Immature natural killer cell (primary cell): Measurements from ENCODE around the gene GREM1. TPM values are rescaled to one million over a fixed set of nuclear protein-coding genes. Genes with fewer than 3 reads are reported as not detected.

ENCODE experiments used
- DNase-seq, 3 donors: peaks; one replicate each; pipeline ENCODE4 v3.0.0; 2022; ENCODE audit warnings: mixed read lengths in 1 of 3
- H3K27ac Mint-ChIP-seq, 6 donors: one replicate each; pipeline ENCODE4 v1.8.0; 2020; ENCODE audit warnings: mixed read lengths in 6 of 6, mild to moderate bottlenecking in 5 of 6, inconsistent platforms in 4 of 6, moderate library complexity in 3 of 6
- H3K27me3 Mint-ChIP-seq, 3 donors: one replicate each; pipeline ENCODE4 v1.8.0; 2020 to 2021; ENCODE audit warnings: low read depth in 3 of 3, mild to moderate bottlenecking in 3 of 3, mixed read lengths in 3 of 3, moderate library complexity in 3 of 3, inconsistent platforms in 1 of 3
- H3K36me3 Mint-ChIP-seq, 3 donors: one replicate each; pipeline ENCODE4 v1.8.0; 2020; ENCODE audit warnings: mixed read lengths in 3 of 3, inconsistent platforms in 2 of 3, mild to moderate bottlenecking in 2 of 3
- H3K4me1 Mint-ChIP-seq, 2 donors: one replicate each; pipeline ENCODE4 v1.8.0; 2020; ENCODE audit warnings: inconsistent platforms in 2 of 2, mild to moderate bottlenecking in 2 of 2, mixed read lengths in 2 of 2, moderate library complexity in 1 of 2
- H3K4me3 Mint-ChIP-seq, 5 donors: one replicate each; pipeline ENCODE4 v1.8.0; 2020; ENCODE audit warnings: mild to moderate bottlenecking in 5 of 5, mixed read lengths in 5 of 5, inconsistent platforms in 3 of 5, moderate library complexity in 3 of 5
- H3K9me3 Mint-ChIP-seq, 6 donors: one replicate each; pipeline ENCODE4 v1.8.0; 2020; ENCODE audit warnings: mild to moderate bottlenecking in 6 of 6, mixed read lengths in 6 of 6, inconsistent platforms in 4 of 6, moderate library complexity in 3 of 6
- polyA plus RNA-seq, 3 donors: library from polyadenylated mRNA; unstranded; fragments of 300-500 nt; fragmentation: Illumina TruSeq; gene quantifications; one replicate each; pipeline ENCODE4 v1.2.3, GENCODE V29; 2021

GREM1 gene
- polyA plus RNA-seq, 3 donors from 2014 or later, result not detected

GRCh38 chr15:32706704-32707103 is 11.1 kb upstream of the GREM1 start:
- H3K4me3 Mint-ChIP-seq, result no peak overlapping the region
- no peaks in the 10 kb centered on the region for H3K36me3 Mint-ChIP-seq
- H3K9me3 Mint-ChIP-seq, result no peaks in the 10 kb centered on the region
- H3K4me1 Mint-ChIP-seq, result no peaks in the 10 kb centered on the region
- DNase-seq, result no peak
- peaks cover 2 to 19% (median 10%) of the 10 kb centered on the region in 3 donors for H3K27me3 Mint-ChIP-seq
- no peak overlapping the region for H3K27ac Mint-ChIP-seq

- H3K9me3 Mint-ChIP-seq, result no peaks in the 10 kb centered on the region
- H3K36me3 Mint-ChIP-seq, result no peaks in the 10 kb centered on the region
- H3K4me3 Mint-ChIP-seq, result no peak overlapping the region
- peaks cover 2 to 19% (median 10%) of the 10 kb centered on the region in 3 donors for H3K27me3 Mint-ChIP-seq
- H3K27ac Mint-ChIP-seq, result no peak overlapping the region
- no peak for DNase-seq
- no peaks in the 10 kb centered on the region for H3K4me1 Mint-ChIP-seq
Observed at GRCh38 chr15:32707436-32707835, 10.4 kb upstream of the GREM1 start.

GRCh38 chr15:32709295-32710033 is 8.3 kb upstream of the GREM1 start:
- Mint-ChIP-seq H3K27me3 (peaks cover 5 to 11% (median 5%) of the 10 kb centered on the region in 3 donors), H3K9me3 (no peaks in the 10 kb centered on the region), H3K4me1 (no peaks in the 10 kb centered on the region), H3K27ac (no peak overlapping the region), H3K4me3 (no peak overlapping the region), H3K36me3 (no peaks in the 10 kb centered on the region)
- DNase-seq, result no peak

GRCh38 chr15:32715276-32715675 is 2.5 kb upstream of the GREM1 start:
- Mint-ChIP-seq H3K9me3 (no peaks in the 10 kb centered on the region), H3K36me3 (no peaks in the 10 kb centered on the region), H3K4me1 (peaks cover 10 to 13% of the 10 kb centered on the region in 2 donors), H3K27me3 (peaks cover 13 to 24% (median 19%) of the 10 kb centered on the region in 3 donors), H3K4me3 (no peak overlapping the region), H3K27ac (no peak overlapping the region)
- no peak for DNase-seq

GRCh38 chr15:32716216-32716914 is 1.4 kb upstream of the GREM1 start:
- no peaks in the 10 kb centered on the region for H3K9me3 Mint-ChIP-seq

GRCh38 chr15:32716915-32717425 is 834 bp upstream of the GREM1 start:
- DNase-seq, result no peak
- Mint-ChIP-seq H3K4me1 (peaks cover 10 to 13% of the 10 kb centered on the region in 2 donors), H3K4me3 (peak overlapping the region in 3 of 5 donors; percentile 2 to 19 (median 7)), H3K9me3 (no peaks in the 10 kb centered on the region), H3K27me3 (peaks cover 15 to 24% (median 21%) of the 10 kb centered on the region in 3 donors), H3K27ac (no peak overlapping the region), H3K36me3 (no peaks in the 10 kb centered on the region)

More at GRCh38 chr15:32716216-32716914, 1.4 kb upstream of the GREM1 start:
- Mint-ChIP-seq H3K4me1 (peaks cover 10 to 13% of the 10 kb centered on the region in 2 donors), H3K36me3 (no peaks in the 10 kb centered on the region), H3K4me3 (peak overlapping the region in 3 of 5 donors; percentile 6 to 19 (median 7)), H3K27me3 (peaks cover 15 to 24% (median 21%) of the 10 kb centered on the region in 3 donors), H3K27ac (no peak overlapping the region)
- DNase-seq, result no peak

- no peak overlapping the region for H3K4me3 Mint-ChIP-seq
- no peaks in the 10 kb centered on the region for H3K9me3 Mint-ChIP-seq
- H3K36me3 Mint-ChIP-seq, result no peaks in the 10 kb centered on the region
- peaks cover 10 to 13% of the 10 kb centered on the region in 2 donors for H3K4me1 Mint-ChIP-seq
- no peak for DNase-seq
- H3K27me3 Mint-ChIP-seq, result peaks cover 15 to 24% (median 23%) of the 10 kb centered on the region in 3 donors
- no peak overlapping the region for H3K27ac Mint-ChIP-seq
Observed at GRCh38 chr15:32718227-32718820, 520 bp downstream of the GREM1 start.

GRCh38 chr15:32718821-32719716 is 1.3 kb downstream of the GREM1 start:
- Mint-ChIP-seq H3K27ac (no peak overlapping the region), H3K4me3 (peak overlapping the region in 1 of 5 donors; percentile 26), H3K4me1 (peaks cover 10 to 13% of the 10 kb centered on the region in 2 donors), H3K27me3 (peaks cover 15 to 27% (median 24%) of the 10 kb centered on the region in 3 donors), H3K9me3 (no peaks in the 10 kb centered on the region), H3K36me3 (no peaks in the 10 kb centered on the region)
- no peak for DNase-seq

GRCh38 chr15:32721596-32721995 is 3.8 kb downstream of the GREM1 start:
- no peaks in the 10 kb centered on the region for H3K36me3 Mint-ChIP-seq
- no peak overlapping the region for H3K27ac Mint-ChIP-seq
- peaks cover 13 to 25% (median 14%) of the 10 kb centered on the region in 3 donors for H3K27me3 Mint-ChIP-seq
- no peak overlapping the region for H3K4me3 Mint-ChIP-seq
- no peak for DNase-seq
- peaks cover 0 to 5% (median 0%) of the 10 kb centered on the region in 6 donors for H3K9me3 Mint-ChIP-seq
- peaks cover 9 to 12% of the 10 kb centered on the region in 2 donors for H3K4me1 Mint-ChIP-seq

- Mint-ChIP-seq H3K36me3 (no peaks in the 10 kb centered on the region), H3K27me3 (peaks cover 10 to 23% (median 13%) of the 10 kb centered on the region in 3 donors), H3K9me3 (peaks cover 0 to 5% (median 0%) of the 10 kb centered on the region in 6 donors), H3K4me1 (peaks cover 5 to 7% of the 10 kb centered on the region in 2 donors), H3K27ac (no peak overlapping the region), H3K4me3 (no peak overlapping the region)
- no peak for DNase-seq
Observed at GRCh38 chr15:32722136-32722535, 4.3 kb downstream of the GREM1 start.

GRCh38 chr15:32723171-32723948 is 5.6 kb downstream of the GREM1 start:
- no peak overlapping the region for H3K4me3 Mint-ChIP-seq
- H3K27ac Mint-ChIP-seq, result no peak overlapping the region
- no peak for DNase-seq
- H3K27me3 Mint-ChIP-seq, result peaks cover 10 to 22% (median 13%) of the 10 kb centered on the region in 3 donors
- peaks cover 3 to 7% of the 10 kb centered on the region in 2 donors for H3K4me1 Mint-ChIP-seq
- peaks cover 0 to 5% (median 0%) of the 10 kb centered on the region in 6 donors for H3K9me3 Mint-ChIP-seq
- no peaks in the 10 kb centered on the region for H3K36me3 Mint-ChIP-seq

GRCh38 chr15:32729700-32730395 is 12.0 kb downstream of the GREM1 start:
- Mint-ChIP-seq H3K4me1 (no peaks in the 10 kb centered on the region), H3K27me3 (peaks cover 0 to 10% (median 5%) of the 10 kb centered on the region in 3 donors), H3K36me3 (no peaks in the 10 kb centered on the region), H3K27ac (no peak overlapping the region), H3K9me3 (peaks cover 0 to 5% (median 0%) of the 10 kb centered on the region in 6 donors), H3K4me3 (no peak overlapping the region)
- no peak for DNase-seq
